Endodermal cell (in vitro differentiated cells): ENCODE results near the gene ANKRD39. TPM values are rescaled to one million over a fixed set of nuclear protein-coding genes. Genes with fewer than 3 reads are reported as not detected.

ENCODE experiments used
- DNase-seq: peaks from one replicate; pipeline ENCODE4 v3.0.0-alpha.2; 2017
- H3K27ac ChIP-seq: 2 replicates; pipeline ENCODE4 v1.5.1; 2013; ENCODE audit warnings: mild to moderate bottlenecking, low read depth, low read length, moderate library complexity
- H3K27me3 ChIP-seq: 2 replicates; pipeline ENCODE4 v1.6.1; 2013; ENCODE audit warnings: mild to moderate bottlenecking, low read length, moderate library complexity; ENCODE audit not compliant: insufficient read depth, control insufficient read depth, poor library complexity, severe bottlenecking
- H3K36me3 ChIP-seq: 2 replicates; pipeline ENCODE4 v1.7.0; 2013; ENCODE audit warnings: mild to moderate bottlenecking, low read length, moderate library complexity; ENCODE audit not compliant: control insufficient read depth, insufficient read depth
- H3K4me1 ChIP-seq: one replicate; pipeline ENCODE4 v1.7.0; 2013; ENCODE audit warnings: low read length; ENCODE audit not compliant: control insufficient read depth, insufficient read depth
- H3K4me3 ChIP-seq: 2 replicates; pipeline ENCODE4 v1.5.1; 2013; ENCODE audit warnings: mild to moderate bottlenecking, low read length, moderate library complexity
- H3K9ac ChIP-seq: 2 replicates; pipeline ENCODE4 v1.6.1; 2013; ENCODE audit warnings: mild to moderate bottlenecking, low read length, moderate library complexity; ENCODE audit not compliant: poor library complexity, severe bottlenecking; ENCODE audit errors: extremely low read depth
- H3K9me3 ChIP-seq: 2 replicates; pipeline ENCODE4 v1.6.1; 2013; ENCODE audit warnings: mild to moderate bottlenecking, low read length, moderate library complexity; ENCODE audit not compliant: control insufficient read depth
- H3K27ac Mint-ChIP-seq: 2 replicates; pipeline ENCODE4 v1.8.0; 2020; ENCODE audit warnings: mixed read lengths
- H3K27me3 Mint-ChIP-seq: 2 replicates; pipeline ENCODE4 v1.8.0; 2021; ENCODE audit warnings: mild to moderate bottlenecking, mixed read lengths; ENCODE audit not compliant: insufficient read depth
- H3K36me3 Mint-ChIP-seq: 2 replicates; pipeline ENCODE4 v1.8.0; 2020; ENCODE audit warnings: low read depth, mixed read lengths
- H3K4me1 Mint-ChIP-seq: 2 replicates; pipeline ENCODE4 v1.8.0; 2020; ENCODE audit warnings: mixed read lengths
- H3K4me3 Mint-ChIP-seq: 2 replicates; pipeline ENCODE4 v1.8.0; 2020; ENCODE audit warnings: mild to moderate bottlenecking, moderate library complexity, mixed read lengths
- H3K9me3 Mint-ChIP-seq: 2 replicates; pipeline ENCODE4 v1.8.0; 2020; ENCODE audit warnings: mild to moderate bottlenecking, mixed read lengths
- CTCF ChIP-seq: fragments of 200-600 bp; sonication (generic); conservative IDR thresholded peaks from 2 replicates; pipeline ENCODE4 v1.5.0; 2021; ENCODE audit warnings: antibody characterized with exemption, mild to moderate bottlenecking
- WGBS, 2 experiments: methylation state at CpG; one replicate each; pipeline versions ENCODE4 v1.1.5 to v1.1.7; 2013; ENCODE audit warnings: missing lambda C conversion rate in 2 of 2, mixed read lengths in 1 of 2; ENCODE audit not compliant: insufficient coverage in 1 of 2, insufficient read length in 1 of 2; 5-methylcytosine and 5-hydroxymethylcytosine counted together
- total RNA-seq, 2 donors: library from RNA; stranded (reverse); fragmentation: NEBNext Ultra II Directional in 1 of 2; extraction: Animal tissue kit (Norgen Biotek cat#: 25700) in 1 of 2; gene quantifications; 2 replicates in 1 of 2; 3 replicates in 1 of 2; pipeline ENCODE4 v1.2.1, GENCODE V29; 2021

Gene ANKRD39
- total RNA-seq, 2 donors from 2014 or later: 14.6 to 16.7 TPM

- no peak for DNase-seq
- WGBS, 2 experiments: 91 to 100% methylated on average over 5 of the region's 5 CpGs
- Histone ChIP-seq H3K36me3 (peaks cover 30% of the 10 kb centered on the region), H3K27ac (no peak overlapping the region), H3K9ac (no peak overlapping the region), H3K4me1 (no peaks in the 10 kb centered on the region), H3K4me3 (no peak overlapping the region), H3K27me3 (no peaks in the 10 kb centered on the region), H3K9me3 (no peaks in the 10 kb centered on the region)
- H3K4me1 Mint-ChIP-seq: peaks cover 2% of the 10 kb centered on the region
- no peak for TF ChIP-seq CTCF
- no peak overlapping the region for H3K27ac Mint-ChIP-seq
- no peaks in the 10 kb centered on the region for H3K9me3 Mint-ChIP-seq
- H3K4me3 Mint-ChIP-seq: no peak overlapping the region
- no peaks in the 10 kb centered on the region for H3K27me3 Mint-ChIP-seq
- peaks cover 30% of the 10 kb centered on the region for H3K36me3 Mint-ChIP-seq
Observed at GRCh38 chr2:96846825-96847224, 11.0 kb downstream of the ANKRD39 start.

GRCh38 chr2:96844405-96844808 lies 13.4 kb downstream of the ANKRD39 start:
- H3K9ac ChIP-seq: no peak overlapping the region
- H3K4me3 ChIP-seq: no peak overlapping the region
- no peaks in the 10 kb centered on the region for H3K9me3 ChIP-seq
- peaks cover 2% of the 10 kb centered on the region for H3K4me1 Mint-ChIP-seq
- TF ChIP-seq CTCF: no peak
- no peaks in the 10 kb centered on the region for H3K9me3 Mint-ChIP-seq
- H3K27ac ChIP-seq: no peak overlapping the region
- H3K36me3 Mint-ChIP-seq: peaks cover 16% of the 10 kb centered on the region
- 91 to 94% methylated on average over 14 to 17 of the region's 17 CpGs for WGBS, 2 experiments
- no peak for DNase-seq
- no peaks in the 10 kb centered on the region for H3K27me3 ChIP-seq
- H3K36me3 ChIP-seq: peaks cover 12% of the 10 kb centered on the region
- no peaks in the 10 kb centered on the region for H3K27me3 Mint-ChIP-seq
- no peak overlapping the region for H3K4me3 Mint-ChIP-seq
- no peaks in the 10 kb centered on the region for H3K4me1 ChIP-seq
- no peak overlapping the region for H3K27ac Mint-ChIP-seq

GRCh38 chr2:96843538-96844268 lies 14.1 kb downstream of the ANKRD39 start, which contains the start of gene ANKRD23:
Gene ANKRD23, minus strand, starts transcription at chr2:96844021. Its CDS starts 29 bp downstream, at chr2:96843992.
- Histone ChIP-seq H3K27me3 (no peaks in the 10 kb centered on the region), H3K4me3 (no peak within 1 kb of the TSS), H3K4me1 (no peaks in the 10 kb centered on the region), H3K36me3 (peaks cover 12% of the 10 kb centered on the region), H3K9me3 (no peaks in the 10 kb centered on the region), H3K9ac (no peak within 1 kb of the TSS), H3K27ac (no peak within 1 kb of the TSS)
- no peaks in the 10 kb centered on the region for H3K9me3 Mint-ChIP-seq
- WGBS, 2 experiments: 93 to 100% methylated on average over 7 to 14 of the region's 14 CpGs
- H3K27ac Mint-ChIP-seq: no peak within 1 kb of the TSS
- no peak within 1 kb of the TSS for H3K4me3 Mint-ChIP-seq
- DNase-seq: no peak
- H3K4me1 Mint-ChIP-seq: peaks cover 2% of the 10 kb centered on the region
- no peaks in the 10 kb centered on the region for H3K27me3 Mint-ChIP-seq
- H3K36me3 Mint-ChIP-seq: peaks cover 16% of the 10 kb centered on the region
- no peak for TF ChIP-seq CTCF
